ENCODE data around the gene IL25.
A peak's percentile ranks its signal among the peaks of the same experiment; 100 is the strongest.

The IL25 gene

GRCh38 chr14:23352506-23353432, 19.8 kb upstream of the IL25 start, which contains the start of gene SLC22A17:
Gene SLC22A17 (minus strand): TSS chr14:23352887.
- peak in 50 of 51 donors; percentile 28 to 94 (median 84) for DNase-seq

- DNase-seq = no peak
Measured at GRCh38 chr14:23353433-23353780, 19.2 kb upstream of the IL25 start.

- no peak for DNase-seq
Measured at GRCh38 chr14:23354990-23355389, 17.6 kb upstream of the IL25 start.

- DNase-seq = no peak
Measured at GRCh38 chr14:23355871-23356435, 16.7 kb upstream of the IL25 start.

- no peak for DNase-seq
Measured at GRCh38 chr14:23356662-23357061, 15.9 kb upstream of the IL25 start.

GRCh38 chr14:23357261-23357660, 15.3 kb upstream of the IL25 start:
- DNase-seq = no peak

GRCh38 chr14:23358042-23358441, 14.6 kb upstream of the IL25 start:
- DNase-seq = no peak

- DNase-seq = no peak
Measured at GRCh38 chr14:23358553-23359166, 13.9 kb upstream of the IL25 start.

- no peak for DNase-seq
Measured at GRCh38 chr14:23359167-23359626, 13.4 kb upstream of the IL25 start.

GRCh38 chr14:23359722-23360447, 12.7 kb upstream of the IL25 start:
- no peak for DNase-seq

GRCh38 chr14:23360496-23360895, 12.1 kb upstream of the IL25 start:
- peak in 34 of 51 donors; percentile 18 to 83 (median 59) for DNase-seq

GRCh38 chr14:23361320-23361719, 11.3 kb upstream of the IL25 start:
- DNase-seq = peak in 15 of 51 donors; percentile 16 to 67 (median 32)

- DNase-seq = peak in 1 of 51 donors; percentile 51
Measured at GRCh38 chr14:23361763-23362162, 10.8 kb upstream of the IL25 start.

- DNase-seq = peak in 2 of 51 donors; percentile 11 to 33
Measured at GRCh38 chr14:23362200-23362599, 10.4 kb upstream of the IL25 start.

GRCh38 chr14:23364164-23365035, 8.2 kb upstream of the IL25 start:
- DNase-seq = peak in 38 of 51 donors; percentile 16 to 83 (median 64)

- DNase-seq = peak in 35 of 51 donors; percentile 6 to 75 (median 49)
Measured at GRCh38 chr14:23365036-23365731, 7.4 kb upstream of the IL25 start, which contains the start of gene EFS. Gene EFS (minus strand): TSS chr14:23365172. CDS start chr14:23365025, 147 bp downstream.

GRCh38 chr14:23365732-23366425, 6.7 kb upstream of the IL25 start:
- DNase-seq = peak in 40 of 51 donors; percentile 34 to 86 (median 70)

- peak in 47 of 51 donors; percentile 22 to 86 (median 70) for DNase-seq
Measured at GRCh38 chr14:23366426-23366921, 6.1 kb upstream of the IL25 start.

- DNase-seq = no peak
Measured at GRCh38 chr14:23370221-23370620, 2.4 kb upstream of the IL25 start.

Measured in hypothalamus (tissue), 51 donors.